ENCODE measurements around the gene COL6A3. TPM values are rescaled to one million over a fixed set of nuclear protein-coding genes. Genes with fewer than 3 reads are reported as not detected.

COL6A3 gene
- total and polyA plus RNA-seq, 9 of the 15 experiments (the other 6 are each of a cell fraction or from before 2014, with no cell fraction given), result 0.07 to 4.1 (median 1.5) TPM

- no peak for TF ChIP-seq USF1 (CRISPR knock-in tag; IDR thresholded peaks at IDR 0.05)
- TF ChIP-seq NFIC (IDR thresholded peaks at IDR 0.05), result peak; percentile 79
- TF ChIP-seq XRCC3 (IDR thresholded peaks at IDR 0.05), result no peak
- peak in 1 of 2 experiments; percentile 87; a peak in 2 of 4 replicates for TF ChIP-seq FOXA3 (CRISPR knock-in tag; conservative IDR thresholded peaks at IDR 0.05 in 1 of 2, IDR thresholded peaks at IDR 0.05 in 1 of 2)
- TF ChIP-seq ESRRA (IDR thresholded peaks at IDR 0.05; ENCODE audit: borderline replicate concordance, low read depth), result no peak
- 0 out of 4 replicates have a peak, but pooled peaks of 1 of the 2 experiments have one; percentile 29 for TF ChIP-seq RCOR1 (IDR thresholded peaks at IDR 0.05; ENCODE audit: borderline replicate concordance in 1 of 2, low read depth in 2 of 2, low read length in 2 of 2)
- no peak for TF ChIP-seq SNIP1 (IDR thresholded peaks at IDR 0.05; ENCODE audit: low read depth)
- no peak for TF ChIP-seq ZNF707 (CRISPR knock-in tag; conservative IDR thresholded peaks at IDR 0.05)
- no peak for TF ChIP-seq PHF20 (IDR thresholded peaks at IDR 0.05; ENCODE audit: partially characterized antibody)
- TF ChIP-seq NRF1 (conservative IDR thresholded peaks at IDR 0.05 in 1 of 2, IDR thresholded peaks at IDR 0.05 in 1 of 2), result peak in 1 of 2 experiments; percentile 34; a peak in 2 of 4 replicates
- TF ChIP-seq RBM15 (IDR thresholded peaks at IDR 0.05; ENCODE audit: insufficient read depth, low read length), result no peak
- TF ChIP-seq TAF1 (IDR thresholded peaks at IDR 0.05; ENCODE audit: control insufficient read depth, extremely low read depth, insufficient read depth, low read length, severe bottlenecking), result no peak
- no peak for TF ChIP-seq PBX2 (CRISPR knock-in tag; IDR thresholded peaks at IDR 0.05; ENCODE audit: low read depth)
- peak; percentile 85 for TF ChIP-seq PBX2 (tag; conservative IDR thresholded peaks at IDR 0.05; ENCODE audit: low read depth)
- no peak for TF ChIP-seq E2F5 (CRISPR knock-in tag; IDR thresholded peaks at IDR 0.05)
- no peak for TF ChIP-seq RBBP5 (IDR thresholded peaks at IDR 0.05; ENCODE audit: borderline replicate concordance, insufficient read depth, low read length, poor library complexity, severe bottlenecking)
Measured at GRCh38 chr2:237291138-237291792, 122.7 kb downstream of the COL6A3 start (continued).

All from K562 (cell line).